Measurements from ENCODE around the gene CACNA1C.

DNA sequence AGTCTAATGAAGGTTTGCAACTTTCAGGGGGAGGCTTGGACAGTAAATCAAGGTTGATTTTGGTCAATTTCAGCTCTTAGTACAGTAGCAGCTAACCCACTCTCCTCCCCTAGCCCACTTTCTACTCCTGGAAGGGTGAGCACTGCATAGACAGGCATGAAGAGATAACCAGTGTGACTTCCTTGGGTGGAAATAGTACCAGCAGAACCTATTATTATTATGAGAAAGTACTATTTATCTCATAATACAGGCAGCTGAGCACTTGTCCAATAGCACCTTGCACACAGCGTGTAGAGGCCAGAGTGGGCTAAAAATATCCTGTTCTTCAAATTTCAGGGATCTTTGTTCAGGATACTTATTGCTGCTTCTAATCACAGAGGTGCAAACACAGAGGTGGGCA lies 645.8 kb downstream of the CACNA1C start:
- TF ChIP-seq, protein P1, sequence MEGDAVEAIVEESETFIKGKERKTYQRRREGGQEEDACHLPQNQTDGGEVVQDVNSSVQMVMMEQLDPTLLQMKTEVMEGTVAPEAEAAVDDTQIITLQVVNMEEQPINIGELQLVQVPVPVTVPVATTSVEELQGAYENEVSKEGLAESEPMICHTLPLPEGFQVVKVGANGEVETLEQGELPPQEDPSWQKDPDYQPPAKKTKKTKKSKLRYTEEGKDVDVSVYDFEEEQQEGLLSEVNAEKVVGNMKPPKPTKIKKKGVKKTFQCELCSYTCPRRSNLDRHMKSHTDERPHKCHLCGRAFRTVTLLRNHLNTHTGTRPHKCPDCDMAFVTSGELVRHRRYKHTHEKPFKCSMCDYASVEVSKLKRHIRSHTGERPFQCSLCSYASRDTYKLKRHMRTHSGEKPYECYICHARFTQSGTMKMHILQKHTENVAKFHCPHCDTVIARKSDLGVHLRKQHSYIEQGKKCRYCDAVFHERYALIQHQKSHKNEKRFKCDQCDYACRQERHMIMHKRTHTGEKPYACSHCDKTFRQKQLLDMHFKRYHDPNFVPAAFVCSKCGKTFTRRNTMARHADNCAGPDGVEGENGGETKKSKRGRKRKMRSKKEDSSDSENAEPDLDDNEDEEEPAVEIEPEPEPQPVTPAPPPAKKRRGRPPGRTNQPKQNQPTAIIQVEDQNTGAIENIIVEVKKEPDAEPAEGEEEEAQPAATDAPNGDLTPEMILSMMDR (IDR thresholded peaks at IDR 0.05): no peak
- TF ChIP-seq POLR2AphosphoS5 (IDR thresholded peaks at IDR 0.05): no peak
